ENCODE data around the gene TAB2. TPM values are rescaled to one million over a fixed set of nuclear protein-coding genes. Genes with fewer than 3 reads are reported as not detected.

Gene TAB2
- total RNA-seq, 6 donors from 2014 or later, result 46.5 to 99.5 (median 52.7) TPM

GRCh38 chr6:149289966-149290365 is 27.5 kb upstream of the TAB2 start:
- no peak for TF ChIP-seq POLR2AphosphoS5 (IDR thresholded peaks at IDR 0.05)
- TF ChIP-seq EP300 (IDR thresholded peaks at IDR 0.05), result no peak
- TF ChIP-seq, protein P1, sequence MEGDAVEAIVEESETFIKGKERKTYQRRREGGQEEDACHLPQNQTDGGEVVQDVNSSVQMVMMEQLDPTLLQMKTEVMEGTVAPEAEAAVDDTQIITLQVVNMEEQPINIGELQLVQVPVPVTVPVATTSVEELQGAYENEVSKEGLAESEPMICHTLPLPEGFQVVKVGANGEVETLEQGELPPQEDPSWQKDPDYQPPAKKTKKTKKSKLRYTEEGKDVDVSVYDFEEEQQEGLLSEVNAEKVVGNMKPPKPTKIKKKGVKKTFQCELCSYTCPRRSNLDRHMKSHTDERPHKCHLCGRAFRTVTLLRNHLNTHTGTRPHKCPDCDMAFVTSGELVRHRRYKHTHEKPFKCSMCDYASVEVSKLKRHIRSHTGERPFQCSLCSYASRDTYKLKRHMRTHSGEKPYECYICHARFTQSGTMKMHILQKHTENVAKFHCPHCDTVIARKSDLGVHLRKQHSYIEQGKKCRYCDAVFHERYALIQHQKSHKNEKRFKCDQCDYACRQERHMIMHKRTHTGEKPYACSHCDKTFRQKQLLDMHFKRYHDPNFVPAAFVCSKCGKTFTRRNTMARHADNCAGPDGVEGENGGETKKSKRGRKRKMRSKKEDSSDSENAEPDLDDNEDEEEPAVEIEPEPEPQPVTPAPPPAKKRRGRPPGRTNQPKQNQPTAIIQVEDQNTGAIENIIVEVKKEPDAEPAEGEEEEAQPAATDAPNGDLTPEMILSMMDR (IDR thresholded peaks at IDR 0.05), result no peak
- TF ChIP-seq POLR2A (IDR thresholded peaks at IDR 0.05), result no peak
- Histone ChIP-seq H3K9me3 (no peaks in the 10 kb centered on the region), H3K27ac (no peak overlapping the region), H3K27me3 (no peaks in the 10 kb centered on the region), H3K4me1 (no peaks in the 10 kb centered on the region), H3K4me3 (no peak overlapping the region), H3K36me3 (no peaks in the 10 kb centered on the region)
- ATAC-seq (ENCODE audit: low FRiP score in 2 of 2) (no peak), DNase-seq (no peak)
- WGBS, 2 donors, result 85 to 97% methylated on average over 1 of the region's 1 CpG

DNA sequence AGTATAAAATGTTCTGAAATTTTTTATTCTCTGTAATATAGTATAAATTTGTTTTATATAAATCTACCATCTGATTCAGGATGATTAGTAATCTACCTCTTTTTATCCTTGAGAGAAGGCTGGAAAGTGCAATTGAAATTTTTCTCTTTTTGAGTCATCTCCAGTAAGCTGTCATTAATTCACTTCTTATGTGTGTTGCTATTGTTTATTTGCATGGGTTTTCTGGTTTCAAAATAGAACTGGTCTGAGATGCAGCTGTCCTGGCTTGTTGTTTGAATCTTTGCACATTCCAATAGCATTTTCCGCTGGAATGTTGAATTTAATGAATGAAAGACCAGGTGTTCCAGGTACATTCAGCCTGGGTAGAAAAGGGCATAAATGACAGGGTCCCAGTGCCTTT is 24.3 kb upstream of the TAB2 start:
- ATAC-seq (ENCODE audit: low FRiP score in 2 of 2), result no peak
- H3K27ac ChIP-seq, result no peak overlapping the region
- no peaks in the 10 kb centered on the region for H3K9me3 ChIP-seq
- no peak overlapping the region for H3K4me3 ChIP-seq
- DNase-seq, result no peak
- H3K36me3 ChIP-seq, result no peaks in the 10 kb centered on the region
- H3K27me3 ChIP-seq, result no peaks in the 10 kb centered on the region
- TF ChIP-seq, protein P1 (IDR thresholded peaks at IDR 0.05), result no peak
- TF ChIP-seq POLR2A (IDR thresholded peaks at IDR 0.05), result no peak
- TF ChIP-seq EP300 (IDR thresholded peaks at IDR 0.05), result no peak
- TF ChIP-seq POLR2AphosphoS5 (IDR thresholded peaks at IDR 0.05), result no peak
- H3K4me1 ChIP-seq, result no peaks in the 10 kb centered on the region
- WGBS, 2 donors, result 96 to 100% methylated on average over 1 of the region's 1 CpG

DNA sequence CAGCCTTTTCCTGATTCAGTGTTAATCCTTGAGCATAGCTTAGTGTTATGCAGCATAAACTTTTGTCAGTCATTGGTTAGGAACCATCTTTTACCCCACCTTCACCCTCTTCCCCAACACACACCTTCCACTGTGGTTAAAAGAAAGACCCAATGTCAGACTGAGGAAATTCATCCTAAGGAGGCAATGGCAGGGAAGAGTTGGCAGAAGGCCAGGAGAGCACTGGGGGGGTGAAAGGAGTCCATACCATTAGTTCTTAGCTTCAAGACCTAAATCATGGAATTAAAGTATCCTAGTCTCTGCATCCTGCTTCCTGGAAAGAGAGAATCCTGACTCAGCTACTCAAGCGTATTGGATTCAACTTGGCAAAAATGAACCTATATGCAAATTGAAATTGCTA is 16.9 kb upstream of the TAB2 start:
- Histone ChIP-seq H3K4me3 (no peak overlapping the region), H3K27me3 (no peaks in the 10 kb centered on the region), H3K4me1 (no peaks in the 10 kb centered on the region), H3K27ac (no peak overlapping the region), H3K9me3 (no peaks in the 10 kb centered on the region), H3K36me3 (no peaks in the 10 kb centered on the region)
- no peak for ATAC-seq (ENCODE audit: low FRiP score in 2 of 2)
- DNase-seq, result no peak
- TF ChIP-seq POLR2AphosphoS5 (IDR thresholded peaks at IDR 0.05), result no peak
- TF ChIP-seq, protein P1 (IDR thresholded peaks at IDR 0.05), result no peak
- no peak for TF ChIP-seq EP300 (IDR thresholded peaks at IDR 0.05)
- TF ChIP-seq POLR2A (IDR thresholded peaks at IDR 0.05), result no peak
- 93 to 100% methylated on average over 1 of the region's 1 CpG for WGBS, 2 donors

- Histone ChIP-seq H3K4me1 (no peaks in the 10 kb centered on the region), H3K9me3 (no peaks in the 10 kb centered on the region), H3K27ac (no peak overlapping the region), H3K27me3 (no peaks in the 10 kb centered on the region), H3K4me3 (no peak overlapping the region), H3K36me3 (no peaks in the 10 kb centered on the region)
- TF ChIP-seq EP300 (IDR thresholded peaks at IDR 0.05) (no peak), POLR2AphosphoS5 (IDR thresholded peaks at IDR 0.05) (no peak), POLR2A (IDR thresholded peaks at IDR 0.05) (no peak)
- TF ChIP-seq, protein P1 (IDR thresholded peaks at IDR 0.05), result no peak
- ATAC-seq (ENCODE audit: low FRiP score in 2 of 2) (no peak), DNase-seq (no peak)
- 95% methylated on average over 3 of the region's 3 CpGs for WGBS, 2 donors
These were observed 14.8 kb upstream of the TAB2 start for GRCh38 chr6:149302723-149303122.

DNA sequence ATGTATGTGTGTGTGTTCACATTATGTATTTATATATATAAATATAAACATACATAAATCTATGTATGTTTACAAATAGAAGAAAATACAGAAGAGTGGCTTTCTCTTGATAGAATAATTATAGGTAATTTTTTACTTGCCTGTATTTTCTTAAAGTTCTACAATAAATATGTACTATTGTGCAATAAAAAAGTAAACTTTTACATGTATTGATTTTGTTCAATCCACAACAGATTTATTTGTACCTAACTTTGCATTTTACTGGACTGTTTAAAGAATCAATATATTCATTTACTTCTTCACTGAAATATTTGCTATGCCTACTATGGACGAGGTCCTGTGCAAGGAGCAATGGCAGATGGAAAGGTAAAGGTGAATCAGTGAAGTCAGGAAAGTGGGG is 14.0 kb upstream of the TAB2 start:
- ATAC-seq (ENCODE audit: low FRiP score in 2 of 2), result no peak
- Histone ChIP-seq H3K9me3 (no peaks in the 10 kb centered on the region), H3K4me1 (no peaks in the 10 kb centered on the region), H3K27ac (no peak overlapping the region), H3K4me3 (no peak overlapping the region), H3K27me3 (no peaks in the 10 kb centered on the region), H3K36me3 (no peaks in the 10 kb centered on the region)
- TF ChIP-seq POLR2AphosphoS5 (IDR thresholded peaks at IDR 0.05), result no peak
- TF ChIP-seq EP300 (IDR thresholded peaks at IDR 0.05), result no peak
- no peak for TF ChIP-seq POLR2A (IDR thresholded peaks at IDR 0.05)
- TF ChIP-seq, protein P1 (IDR thresholded peaks at IDR 0.05), result no peak
- DNase-seq, result no peak
- 78 to 81% methylated on average over 1 of the region's 1 CpG for WGBS, 2 donors
